Measurements from ENCODE around the gene SSMEM1.
"Not testable (repeated sequence)": the region's sequence is repeated elsewhere in the genome, so short reads cannot be mapped to it uniquely, and the experiment has no call there.

Gene SSMEM1

DNA sequence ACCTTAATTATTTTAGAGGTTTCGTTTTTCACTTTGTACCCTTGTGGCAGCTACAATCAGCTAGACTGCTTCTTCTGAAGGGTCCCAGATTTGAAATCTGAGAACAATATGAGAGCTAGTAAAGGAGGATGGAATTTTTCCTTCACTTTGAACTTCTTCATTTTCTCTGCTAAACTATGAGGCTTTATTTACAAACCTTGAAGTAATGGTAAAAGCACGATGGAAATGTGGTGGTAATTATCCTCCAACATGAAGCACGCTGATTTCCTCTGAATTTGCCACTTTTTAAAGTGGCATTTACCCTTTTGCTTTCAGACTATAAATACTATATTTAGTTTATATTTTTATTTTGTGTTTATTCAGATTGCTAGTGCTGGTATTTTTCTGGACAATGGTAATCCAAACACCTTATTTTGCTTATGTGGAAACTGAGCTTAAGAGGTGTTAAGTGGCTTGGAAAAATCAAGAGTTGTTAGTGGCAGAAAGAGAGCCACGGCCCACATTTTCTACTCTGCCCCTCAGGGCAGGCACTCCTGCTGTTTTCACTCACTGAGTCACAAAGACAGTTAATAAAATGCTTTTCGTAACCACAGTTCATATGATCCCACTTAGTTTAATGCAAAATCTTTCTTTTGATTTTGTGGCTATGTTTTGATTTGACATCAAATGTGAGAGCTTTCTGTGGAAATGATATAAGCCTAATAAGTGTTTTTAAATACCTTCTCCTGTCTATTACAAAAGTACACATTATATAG lies 2.7 kb downstream of the SSMEM1 start:
- DNase-seq (ENCODE audit: low read depth), result no peak

GRCh38 chr7:130213828-130214227 lies 6.2 kb downstream of the SSMEM1 start:
- no peak for DNase-seq (ENCODE audit: low read depth)

DNA sequence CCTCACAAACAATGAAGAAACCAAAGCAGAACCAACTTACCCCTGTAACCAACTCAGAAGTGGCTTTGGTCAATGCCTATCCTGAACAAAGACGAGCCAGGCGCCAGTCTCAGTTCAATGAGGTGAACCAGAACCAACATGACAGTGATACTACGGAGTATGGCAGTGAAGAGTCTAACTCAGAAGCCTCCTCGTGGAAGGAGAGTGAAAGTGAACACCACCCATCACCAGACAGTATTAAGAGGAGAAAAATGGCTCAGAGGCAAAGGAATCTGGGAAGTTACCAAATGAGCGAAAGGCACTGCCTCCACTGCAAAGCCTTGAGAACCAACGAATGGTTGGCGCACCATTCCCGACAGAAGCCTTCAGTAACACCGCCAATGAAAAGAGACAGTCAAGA lies 8.4 kb downstream of the SSMEM1 start:
- no peak for DNase-seq (ENCODE audit: low read depth)

DNA sequence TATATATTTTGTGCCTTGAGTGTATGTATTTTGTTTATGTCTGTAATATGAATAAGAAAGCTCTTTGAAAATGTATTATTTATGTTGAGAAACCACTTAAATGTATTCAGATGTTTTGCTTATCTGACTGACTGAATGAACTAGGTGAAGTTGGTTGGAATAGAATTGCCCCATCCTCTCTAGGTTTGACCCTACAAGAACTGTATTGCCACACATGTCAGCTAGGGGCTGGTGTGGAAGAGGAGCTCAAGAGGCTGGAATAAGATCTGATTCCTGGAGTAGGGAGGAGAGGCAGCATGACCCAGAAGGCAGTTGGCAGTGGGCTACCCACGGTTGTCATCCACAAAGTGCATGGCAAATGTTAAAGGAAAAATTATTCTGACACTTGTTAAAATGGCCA lies 9.1 kb downstream of the SSMEM1 start:
- no peak for DNase-seq (ENCODE audit: low read depth)

DNA sequence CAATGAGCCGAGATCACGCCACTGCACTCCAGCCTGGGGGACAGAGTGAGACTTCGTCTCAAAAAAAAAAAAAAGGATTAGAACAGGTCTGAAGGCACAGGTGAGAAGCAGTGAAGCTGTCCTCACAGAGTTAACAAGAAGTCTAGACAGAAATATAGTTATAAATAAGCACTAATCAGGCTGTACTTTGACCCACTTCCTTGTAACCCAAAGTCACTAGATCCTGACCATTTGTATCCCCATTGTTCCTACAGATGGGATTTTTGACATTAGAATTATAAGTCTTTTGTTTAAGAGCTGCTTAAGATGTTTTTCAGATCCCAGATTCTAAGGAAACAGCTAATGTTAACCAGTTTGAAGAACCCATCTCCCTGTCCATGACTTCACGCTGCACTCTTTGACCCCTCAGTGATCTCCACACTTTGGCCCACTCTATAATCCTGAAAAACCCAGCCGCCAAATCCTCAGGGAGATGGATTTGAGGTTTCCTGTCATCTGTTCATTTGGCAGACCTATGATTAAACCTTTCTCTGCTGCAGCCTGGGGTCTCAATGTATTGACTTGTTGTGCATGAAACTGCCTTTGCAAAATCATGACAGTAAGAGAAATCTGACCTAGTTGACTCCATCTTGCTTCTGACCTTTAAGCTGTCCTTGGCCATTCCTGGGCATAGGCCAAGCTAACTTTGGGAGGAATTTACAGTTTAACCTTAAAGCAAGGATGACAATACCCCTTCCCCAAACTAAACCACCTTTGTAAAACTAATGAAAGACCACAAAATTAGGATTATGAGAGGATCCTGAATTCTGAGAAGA lies 11.4 kb downstream of the SSMEM1 start:
- no peak for DNase-seq (ENCODE audit: low read depth)

DNA sequence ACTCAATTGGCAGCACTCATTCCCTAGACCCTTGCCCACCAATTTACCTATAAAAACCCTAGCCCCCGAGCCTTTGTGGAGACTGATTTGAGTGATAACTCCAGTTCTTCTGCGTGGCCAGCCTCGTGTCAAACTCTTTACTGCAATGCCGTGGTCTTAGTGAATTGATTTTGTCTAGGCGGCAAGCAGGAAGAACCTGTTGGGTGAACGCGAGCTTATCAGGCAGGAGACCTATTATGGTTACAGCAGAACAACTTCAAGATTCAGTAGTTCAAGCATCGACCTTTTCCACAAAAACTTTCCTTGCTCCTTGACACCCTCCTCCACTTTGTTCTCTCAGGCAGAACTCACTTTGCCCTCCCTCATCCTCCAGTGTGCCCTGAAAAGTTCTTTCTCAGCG lies 12.2 kb downstream of the SSMEM1 start:
- no peak for DNase-seq (ENCODE audit: low read depth)

DNA sequence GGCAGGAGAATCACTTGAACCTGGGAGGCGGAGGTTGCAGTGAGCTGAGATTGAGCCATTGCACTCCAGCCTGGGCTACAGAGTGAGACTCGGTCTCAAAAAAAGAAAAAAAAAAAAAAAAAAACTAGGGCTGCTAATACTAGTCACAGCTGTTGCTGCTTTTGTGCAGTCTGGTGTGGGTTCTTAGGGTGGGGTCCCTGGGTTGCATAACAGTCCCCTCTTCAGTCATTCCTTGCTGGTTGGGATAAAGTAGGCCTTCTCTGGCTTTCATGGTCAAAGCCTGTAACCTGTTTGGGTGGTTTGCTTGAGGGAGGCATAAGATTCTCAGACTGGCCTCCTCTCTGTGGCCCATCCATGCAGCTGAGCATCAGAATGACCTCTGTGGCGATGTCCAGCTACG lies 14.1 kb downstream of the SSMEM1 start:
- DNase-seq (ENCODE audit: low read depth), result no peak

DNA sequence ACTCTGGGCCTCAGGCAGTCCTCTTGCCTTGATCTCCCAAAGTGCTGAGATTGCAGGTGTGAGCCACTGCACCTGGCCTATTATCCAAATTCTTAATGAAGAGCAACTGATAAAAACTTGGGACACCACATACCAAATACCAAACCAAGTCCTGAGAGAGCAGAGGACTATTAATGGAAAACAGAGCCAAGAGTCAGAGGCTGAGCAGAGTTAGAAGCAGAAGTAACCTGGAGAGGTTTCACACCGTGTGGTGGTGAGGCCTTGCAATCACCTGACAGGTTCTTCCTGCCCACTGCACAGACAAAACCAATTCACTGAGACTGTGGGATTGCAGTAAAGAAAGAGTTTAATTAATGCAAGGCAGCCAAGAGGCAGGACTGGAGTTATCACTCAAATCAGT lies 16.0 kb downstream of the SSMEM1 start:
- no peak for DNase-seq (ENCODE audit: low read depth)

DNA sequence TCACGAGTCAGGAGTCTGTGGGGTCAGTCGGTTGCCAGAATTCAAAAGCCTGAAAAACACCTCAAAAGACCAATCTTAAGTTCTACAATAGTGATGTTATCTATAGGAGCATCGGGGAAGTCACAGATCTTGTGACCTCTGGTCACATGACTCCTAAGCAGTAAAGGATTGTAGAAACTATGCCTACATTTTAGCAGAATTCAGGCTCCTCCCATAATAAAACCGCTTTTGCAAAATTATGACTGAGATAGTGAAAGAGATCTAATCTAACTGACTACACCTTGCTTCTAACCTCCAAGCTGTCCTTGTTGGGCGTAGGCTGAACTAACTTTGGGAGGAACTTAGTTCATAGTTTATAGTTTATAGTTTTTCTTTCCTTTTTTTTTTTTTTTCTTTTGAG lies 16.6 kb downstream of the SSMEM1 start:
- DNase-seq (ENCODE audit: low read depth), result no peak

- DNase-seq (ENCODE audit: low read depth), result peak; percentile 42
These were observed 17.3 kb downstream of the SSMEM1 start for GRCh38 chr7:130224923-130225322.

- DNase-seq (ENCODE audit: low read depth), result no peak
These were observed 18.7 kb downstream of the SSMEM1 start for GRCh38 chr7:130226333-130226732.

DNA sequence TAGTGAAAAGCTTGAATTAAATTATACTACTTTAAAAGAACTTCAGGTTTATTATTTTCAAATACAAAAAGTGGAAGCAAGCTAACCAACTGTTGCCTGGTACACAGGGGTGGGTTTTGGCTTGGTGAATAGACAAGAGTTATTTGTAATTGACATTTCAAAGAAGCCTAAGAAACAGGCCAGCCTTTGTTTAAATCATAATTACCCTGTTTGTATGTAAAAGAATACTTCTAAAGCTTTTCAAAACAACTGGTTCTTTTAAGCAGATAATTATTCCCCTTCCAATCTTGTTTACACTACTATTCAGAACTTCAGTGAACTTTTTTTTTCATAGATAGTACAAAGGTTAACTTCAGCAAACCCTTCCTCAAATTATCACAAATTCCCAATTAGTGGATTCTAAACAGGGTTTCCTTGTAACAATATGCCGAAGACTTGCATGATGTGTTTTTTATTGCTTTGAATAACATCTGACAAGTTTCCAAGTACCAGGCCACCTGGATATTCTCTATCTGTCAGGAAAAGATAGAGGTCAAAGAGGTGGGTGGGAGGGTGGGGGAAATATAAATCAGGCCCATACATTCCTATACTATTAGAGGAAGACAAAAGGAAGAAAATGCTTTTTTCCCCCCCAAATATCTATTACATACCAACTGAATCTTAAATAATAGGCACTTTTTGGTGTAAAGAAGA lies 20.4 kb downstream of the SSMEM1 start:
- no peak for DNase-seq (ENCODE audit: low read depth)

- DNase-seq (ENCODE audit: low read depth), result no peak
These were observed 21.3 kb downstream of the SSMEM1 start for GRCh38 chr7:130228840-130229502.

GRCh38 chr7:130229981-130230380 lies 22.3 kb downstream of the SSMEM1 start:
- not testable (repeated sequence) for DNase-seq (ENCODE audit: low read depth)

GRCh38 chr7:130231792-130232191 lies 24.1 kb downstream of the SSMEM1 start:
- DNase-seq (ENCODE audit: low read depth), result no peak

GRCh38 chr7:130232209-130232608 lies 24.5 kb downstream of the SSMEM1 start:
- DNase-seq (ENCODE audit: low read depth), result no peak

DNA sequence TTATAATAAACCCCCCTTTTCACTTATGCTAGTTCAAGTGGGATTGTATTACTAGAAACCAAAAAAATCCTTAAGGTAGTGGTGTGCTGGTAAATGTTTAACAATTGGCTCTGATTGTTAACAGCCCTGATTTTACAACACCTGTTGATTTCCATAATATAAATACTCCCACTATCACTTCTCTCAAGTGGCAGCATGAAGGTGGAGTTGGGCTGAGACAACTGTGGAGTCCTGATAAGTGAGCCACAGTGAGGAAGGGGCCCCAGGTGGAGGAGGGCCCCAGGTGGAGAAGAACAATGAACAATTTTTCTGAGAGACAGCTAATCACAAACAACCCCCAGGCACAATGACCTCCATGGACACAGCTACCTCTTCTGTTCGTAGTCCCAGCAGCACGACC lies 26.4 kb downstream of the SSMEM1 start:
- DNase-seq (ENCODE audit: low read depth), result no peak

DNA sequence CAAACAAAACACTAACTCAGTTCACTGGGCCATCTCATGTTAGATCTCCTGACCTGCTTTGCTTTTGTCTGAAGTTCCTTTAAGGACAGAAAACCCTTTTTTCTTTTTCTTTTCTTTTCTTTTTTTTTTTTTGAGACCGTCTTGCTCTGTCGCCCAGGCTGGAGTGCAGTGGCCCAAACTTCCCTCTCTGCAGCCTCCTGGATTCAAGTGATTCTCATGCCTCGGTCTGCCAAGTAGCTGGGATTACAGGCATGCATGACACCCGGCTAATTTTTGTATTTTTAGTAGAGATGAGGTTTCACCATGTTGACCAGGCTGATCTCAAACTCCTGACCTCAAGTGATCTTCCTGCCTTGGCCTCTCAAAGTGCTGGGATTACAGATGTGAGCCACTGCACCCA lies 28.7 kb downstream of the SSMEM1 start:
- DNase-seq (ENCODE audit: low read depth), result not testable (repeated sequence)

DNA sequence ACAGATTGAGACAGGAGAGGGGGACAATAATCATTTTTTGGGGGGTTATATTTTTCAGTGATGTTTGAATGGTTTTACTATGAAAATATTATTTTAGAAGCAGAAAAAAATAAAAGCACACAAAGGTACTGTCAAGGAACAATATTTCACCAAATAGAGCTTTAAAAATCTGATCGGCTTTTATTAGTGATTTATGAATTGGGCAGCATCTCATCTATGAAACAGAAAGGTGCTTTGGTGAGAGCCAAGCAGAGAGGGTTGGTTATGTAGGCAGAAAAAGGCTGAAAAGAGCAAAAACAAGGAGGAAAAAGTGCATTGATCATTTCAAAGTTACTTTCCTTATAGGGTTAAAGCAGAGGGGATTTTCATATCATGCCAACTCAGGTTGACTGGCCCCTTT lies 32.6 kb downstream of the SSMEM1 start:
- no peak for DNase-seq (ENCODE audit: low read depth)

DNA sequence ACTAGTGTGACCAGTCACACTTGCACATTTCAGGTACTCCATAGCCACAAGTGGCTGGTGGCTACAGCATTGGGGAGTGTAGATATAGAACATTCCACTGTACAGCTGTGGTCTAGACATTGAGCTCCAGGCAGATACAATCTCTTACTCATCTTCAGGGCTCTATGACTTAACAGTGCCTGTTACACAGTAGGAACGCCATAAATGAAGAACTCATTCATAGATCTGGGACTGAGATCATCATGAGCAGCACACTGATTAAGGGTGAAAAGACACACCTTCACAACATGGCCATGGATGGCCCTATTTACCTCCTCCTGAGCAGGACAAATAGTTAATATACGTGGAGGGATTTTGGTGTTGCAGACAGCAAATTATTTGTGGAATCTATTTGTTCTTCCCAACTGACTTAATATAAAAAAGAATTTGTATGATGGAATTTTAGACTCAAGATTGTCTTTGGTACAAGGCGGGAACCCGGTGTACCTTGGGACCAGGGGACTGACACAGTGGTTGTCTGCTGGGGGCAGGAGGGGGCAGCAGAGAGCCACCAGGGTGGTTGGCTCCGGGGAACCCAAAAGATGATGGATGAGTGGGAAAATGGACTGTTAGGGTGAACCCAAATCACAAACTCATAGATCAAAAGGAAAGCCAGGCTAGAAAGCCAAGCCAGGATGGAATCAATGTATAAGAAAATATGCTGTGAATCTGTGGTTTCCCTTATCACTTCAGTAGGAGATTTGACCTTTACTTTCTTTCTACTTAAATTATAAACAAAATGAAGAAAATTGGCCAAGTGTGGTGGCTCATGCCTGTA lies 34.7 kb downstream of the SSMEM1 start:
- DNase-seq (ENCODE audit: low read depth), result peak; percentile 23

GRCh38 chr7:130243486-130243885 lies 35.8 kb downstream of the SSMEM1 start:
- peak; percentile 41 for DNase-seq (ENCODE audit: low read depth)

Data from stromal cell of bone marrow (primary cell).